Stimulated activated CD4-positive, alpha-beta T cell treated with anti-CD3 and anti-CD28 coated beads, Interleukin-1b, Interleukin-23, amount 100 ng/mL, for 4 hours (primary cell): ENCODE measurements around the gene HPCAL1.
A peak's percentile ranks its signal among the peaks of the same experiment; 100 is the strongest.

ENCODE experiments used
- DNase-seq, 2 donors: peaks; one replicate each; pipeline ENCODE4 v3.0.0-alpha.2; 2020; ENCODE audit warnings: low read depth in 2 of 2

The HPCAL1 gene

DNA sequence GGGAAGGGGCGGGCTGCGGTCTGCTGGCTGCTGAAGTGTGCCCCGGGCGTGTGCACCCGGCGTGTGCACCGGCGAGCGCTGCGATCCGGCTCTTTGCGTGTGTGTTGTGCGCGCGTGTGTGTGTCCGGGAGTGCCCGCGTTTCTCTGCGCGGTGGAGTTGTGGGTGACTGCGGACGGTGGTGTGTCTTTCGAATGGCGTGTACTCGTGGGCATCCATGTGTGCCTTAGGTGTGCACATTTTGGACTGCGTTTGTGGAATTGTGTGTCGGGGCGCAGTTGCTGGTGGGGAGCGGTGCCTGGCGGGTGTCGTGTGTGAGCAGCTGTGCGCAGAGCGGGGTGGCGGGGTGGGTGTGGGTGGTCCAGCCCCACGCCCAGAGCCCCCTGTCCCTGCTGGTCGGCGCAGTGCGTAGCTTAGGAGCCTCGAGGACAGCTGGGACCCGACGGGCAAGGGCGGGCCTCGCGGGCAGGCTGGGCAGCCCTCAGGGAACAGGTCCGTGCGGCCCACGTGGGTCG, 533 bp downstream of the HPCAL1 start:
- peak in 1 of 2 donors; percentile 19 for DNase-seq

DNA sequence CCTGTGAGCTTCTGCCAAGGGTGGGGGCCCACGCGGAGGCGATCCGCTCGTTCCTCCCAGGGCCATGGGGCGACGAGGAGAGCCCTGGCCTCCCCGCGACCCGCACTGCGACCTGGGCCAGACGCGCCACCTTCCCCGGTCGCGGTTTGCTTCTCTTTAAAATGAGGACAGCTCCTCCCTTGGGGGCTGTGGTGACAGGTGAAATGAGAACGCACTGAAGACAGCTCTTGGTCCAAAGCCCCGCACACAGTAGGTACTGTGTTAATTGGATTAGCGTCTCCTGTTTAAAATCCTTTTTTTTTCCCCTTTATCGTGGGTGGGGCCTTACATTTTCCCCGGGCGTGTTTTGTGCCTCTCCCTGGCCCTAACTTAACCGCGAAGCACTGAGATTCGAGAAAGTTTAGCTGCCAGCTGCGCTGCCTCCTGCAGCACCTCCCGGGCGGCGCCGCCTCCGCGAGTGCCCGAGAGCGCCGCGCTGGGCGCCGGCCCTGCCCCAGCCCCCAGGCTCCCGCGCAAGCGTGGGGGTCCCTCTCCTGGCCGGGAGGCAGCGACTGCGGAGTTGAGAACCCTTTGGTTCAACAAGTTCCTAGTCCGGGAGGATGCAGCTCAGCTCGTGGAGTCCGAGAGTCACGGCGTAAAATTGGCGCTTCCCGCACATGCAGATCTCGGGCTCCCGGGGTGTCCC, 1.1 kb downstream of the HPCAL1 start:
- DNase-seq: peak in 1 of 2 donors; percentile 44

DNA sequence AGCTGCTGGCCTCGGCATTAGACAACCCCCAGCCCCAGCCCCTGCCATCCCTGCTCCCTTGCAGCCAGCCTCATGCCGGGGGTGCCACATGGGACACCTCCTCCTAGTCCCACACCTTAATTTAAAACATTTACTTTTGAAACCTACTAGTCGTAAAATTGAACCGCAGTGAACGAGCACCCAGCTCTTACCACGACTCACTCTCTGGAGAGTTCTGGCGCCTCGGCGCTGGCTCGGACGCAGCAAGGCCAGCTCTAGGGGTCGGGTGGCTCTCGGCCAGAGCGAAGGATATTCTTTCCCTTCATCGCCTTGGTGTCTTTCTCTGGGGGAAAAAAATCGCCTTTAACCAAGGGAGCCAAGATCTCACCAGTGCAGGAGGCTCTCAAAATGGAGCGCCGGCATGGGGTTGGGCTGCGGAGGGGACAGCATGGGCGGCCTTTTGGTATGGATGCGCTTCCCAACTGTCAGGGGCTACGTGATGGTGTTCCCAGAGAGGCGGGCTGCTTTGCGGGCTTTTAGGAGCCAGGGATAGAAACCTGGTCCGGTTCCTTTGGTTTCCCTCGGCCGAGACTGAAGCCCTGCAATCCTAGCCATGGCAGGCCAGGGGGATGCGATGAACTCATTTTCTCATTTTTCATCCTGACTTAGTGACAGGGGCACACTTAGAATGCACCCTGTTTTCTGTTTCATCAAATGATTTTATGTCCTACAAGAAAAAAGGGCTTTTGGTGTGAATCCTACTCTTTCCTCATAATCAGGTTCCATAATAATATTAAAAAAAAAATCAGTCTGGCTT, 2.0 kb downstream of the HPCAL1 start:
- no peak for DNase-seq

DNA sequence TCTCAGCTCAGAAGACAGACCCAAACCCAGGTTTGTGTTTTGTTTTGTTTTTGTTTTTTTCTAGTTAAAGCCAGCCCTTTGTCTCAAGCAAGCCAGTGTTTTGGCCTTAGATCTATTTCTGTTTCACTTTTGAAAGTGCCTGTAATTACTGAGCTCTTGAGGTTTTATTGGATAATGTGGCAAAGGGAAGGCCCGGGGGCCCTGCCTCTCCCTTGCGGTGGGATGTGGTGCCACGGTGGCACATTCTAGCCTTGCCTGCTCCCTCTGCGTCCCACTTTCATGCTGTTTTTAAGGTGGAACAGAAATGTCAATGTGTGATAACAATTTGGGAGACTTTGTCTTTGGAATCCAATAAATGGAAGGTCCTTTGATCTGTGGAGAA, 2.5 kb downstream of the HPCAL1 start:
- no peak for DNase-seq

DNA sequence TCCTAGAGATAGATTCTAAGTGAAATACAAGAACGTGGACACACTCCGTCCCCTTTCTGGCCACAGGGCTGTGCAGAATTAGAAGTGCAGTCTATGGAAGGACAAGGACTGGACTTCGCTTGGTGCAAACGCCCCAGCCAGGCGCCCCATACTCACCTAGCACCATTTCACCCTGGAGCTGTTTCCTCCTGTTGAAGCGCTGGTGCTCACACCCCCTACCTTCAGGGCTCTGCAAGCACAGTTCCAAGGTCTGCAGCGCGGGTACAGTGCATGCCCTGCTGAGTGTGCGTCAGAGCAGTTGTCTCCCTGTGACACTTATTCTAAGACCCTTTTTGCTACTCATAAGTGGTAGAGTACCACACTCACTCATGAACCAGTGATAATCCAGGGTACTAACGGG, 3.0 kb downstream of the HPCAL1 start:
- DNase-seq: peak in 1 of 2 donors; percentile 22

DNA sequence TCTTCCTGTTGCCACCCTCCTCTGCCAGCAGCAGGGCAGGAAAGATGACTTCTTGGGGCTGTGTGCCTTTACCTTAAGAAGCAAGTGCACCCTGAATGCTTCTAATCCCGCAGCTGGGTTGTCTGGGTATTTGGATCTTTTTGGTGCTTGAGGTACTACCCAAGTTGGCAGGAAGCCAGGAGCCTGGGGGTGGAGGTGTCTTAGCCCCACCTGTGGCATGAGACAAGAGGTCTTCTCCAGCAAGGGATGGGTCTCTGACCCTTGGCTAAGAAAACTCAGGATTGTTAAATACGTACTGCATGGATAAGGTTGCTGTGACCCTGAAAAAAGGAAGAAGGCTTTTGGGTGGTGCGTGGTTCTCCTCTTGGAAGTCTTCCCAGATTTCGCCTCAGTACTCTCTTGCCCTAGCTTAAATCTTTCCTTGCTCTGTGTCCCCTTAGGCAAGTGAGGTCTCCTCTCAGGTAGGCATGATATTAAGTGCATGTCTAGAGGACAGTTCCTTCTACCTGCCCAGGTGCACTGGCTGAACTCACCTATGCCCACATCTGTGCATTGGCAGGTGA, 4.3 kb downstream of the HPCAL1 start:
- DNase-seq: no peak

DNA sequence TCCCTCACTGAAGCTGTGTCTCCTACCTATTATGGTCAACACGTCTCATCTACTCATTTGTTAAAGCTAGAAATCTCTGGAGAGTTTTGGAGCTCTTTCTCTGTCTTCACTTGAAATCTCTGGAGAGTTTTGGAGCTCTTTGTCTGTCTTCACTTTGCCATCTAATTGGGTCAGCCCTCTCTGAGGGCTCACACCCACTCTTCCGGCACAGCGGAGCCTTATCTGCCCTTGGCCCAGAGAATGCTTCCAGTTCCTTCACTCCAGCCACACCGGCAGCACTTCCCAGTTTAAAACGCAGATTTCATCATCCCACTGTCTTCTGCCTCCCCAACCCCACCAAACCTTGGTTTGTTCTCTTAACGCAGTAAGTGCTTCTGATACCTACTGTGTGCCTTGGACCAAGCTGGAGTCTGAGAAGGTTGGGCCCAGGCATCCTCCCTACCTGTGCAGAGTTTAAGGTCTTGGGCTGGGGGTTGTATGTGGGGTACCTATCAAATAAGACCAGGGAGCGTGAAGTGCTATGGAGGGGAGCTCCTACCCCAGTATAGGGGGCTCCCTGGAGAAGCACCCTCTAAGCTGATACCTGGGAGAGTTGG, 5.0 kb downstream of the HPCAL1 start:
- no peak for DNase-seq

DNA sequence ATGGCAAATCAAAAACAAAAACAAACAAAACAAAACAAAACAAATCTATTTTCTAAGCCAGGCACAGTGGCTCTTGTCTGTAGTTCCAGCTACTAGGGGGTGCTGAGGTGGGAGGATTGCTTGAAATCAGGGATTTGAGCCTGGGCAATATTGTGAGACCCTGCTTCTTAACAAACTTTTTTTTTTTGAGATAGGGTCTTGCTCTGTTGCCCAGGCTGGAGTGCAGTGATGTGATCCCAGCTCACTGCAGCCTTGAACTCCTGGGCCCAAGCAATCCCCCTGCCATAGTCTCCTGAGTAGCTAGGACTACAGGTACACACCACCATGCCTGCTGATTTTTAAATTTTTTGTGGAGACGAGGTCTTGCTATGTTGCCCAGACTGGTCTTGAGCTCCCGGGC, 6.2 kb downstream of the HPCAL1 start:
- DNase-seq: no peak

DNA sequence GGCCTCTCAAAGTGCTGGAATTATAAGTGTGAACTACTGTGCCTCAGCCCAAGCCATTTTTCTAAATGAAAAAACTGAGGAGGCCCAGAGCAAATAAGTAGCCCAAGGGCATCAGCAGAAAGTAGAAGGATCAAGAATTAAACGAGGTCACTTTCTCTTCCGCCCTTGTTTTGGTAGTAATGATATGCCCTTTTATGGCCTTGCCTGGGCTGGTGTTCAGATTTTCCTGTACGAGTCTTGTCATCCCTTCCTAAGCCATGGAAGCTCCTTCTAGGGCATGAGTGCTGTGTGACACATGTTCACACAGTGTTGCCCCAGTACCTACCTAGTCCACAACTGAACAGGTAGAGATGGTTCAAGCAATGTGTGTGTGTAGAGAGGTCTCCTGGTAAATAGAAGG, 6.6 kb downstream of the HPCAL1 start:
- DNase-seq: no peak

DNA sequence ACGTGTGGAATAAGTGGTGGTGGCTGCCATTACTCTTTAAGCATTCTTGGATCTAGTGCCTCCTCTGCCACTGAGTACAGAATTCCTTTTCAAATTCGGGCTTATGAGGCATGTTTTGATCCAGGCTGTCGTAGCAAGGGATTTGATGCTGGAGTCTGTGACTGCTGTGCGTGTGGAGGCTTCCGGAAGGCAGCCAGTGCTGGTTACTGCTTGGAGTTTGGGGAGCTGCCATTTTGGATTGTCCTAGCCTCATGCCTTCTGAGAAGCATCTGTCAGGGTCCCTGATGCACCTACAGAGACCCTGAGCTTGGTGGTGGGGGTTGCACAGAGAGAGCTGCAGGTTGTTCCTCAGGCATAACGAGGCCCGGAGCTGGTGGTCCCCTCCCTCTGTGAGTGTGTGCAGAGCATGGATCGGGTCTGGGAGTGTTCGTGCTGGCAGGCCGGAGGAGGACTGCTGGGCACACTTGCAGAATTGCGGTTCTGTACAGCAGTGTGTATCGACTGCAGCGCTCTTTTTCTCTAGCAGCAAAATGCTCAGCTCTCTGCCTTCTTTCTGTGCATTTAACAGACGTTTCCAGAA, 7.7 kb downstream of the HPCAL1 start:
- no peak for DNase-seq

DNA sequence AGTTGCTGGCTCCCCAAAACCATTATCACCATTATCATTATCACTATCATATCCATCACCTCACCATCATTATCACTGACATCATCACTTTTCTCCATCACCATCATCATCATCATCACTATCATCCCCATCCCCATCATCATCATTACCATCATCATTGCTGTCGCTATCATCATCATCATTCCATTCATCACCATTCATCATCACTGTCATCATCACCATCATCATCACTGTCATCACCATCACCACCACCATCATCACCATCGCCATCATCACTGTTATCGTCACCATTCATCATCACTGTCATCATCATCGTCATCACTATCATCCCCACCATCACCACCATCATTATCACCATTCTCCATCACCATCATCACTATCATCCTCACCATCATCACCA, 9.0 kb downstream of the HPCAL1 start:
- DNase-seq: no peak

DNA sequence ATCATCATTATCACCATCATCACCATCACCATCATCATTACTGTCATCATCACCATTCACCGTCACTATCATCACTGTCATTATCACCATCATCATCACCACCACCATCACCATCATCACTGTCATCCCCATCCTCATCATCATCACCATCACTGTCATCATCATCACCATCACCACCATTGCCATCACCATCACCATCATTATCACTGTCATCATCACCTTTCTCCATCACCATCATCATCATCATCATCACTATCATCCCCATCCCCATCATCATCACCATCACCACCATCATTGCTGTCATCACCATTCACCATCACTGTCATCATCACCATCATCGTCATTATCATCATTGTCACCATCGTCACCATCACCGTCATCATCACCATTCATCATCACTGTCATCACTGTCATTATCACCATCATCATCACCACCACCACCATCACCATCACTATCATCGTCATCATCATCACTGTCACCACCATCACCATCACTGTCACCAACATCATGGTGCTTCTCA, 9.8 kb downstream of the HPCAL1 start:
- no peak for DNase-seq

DNA sequence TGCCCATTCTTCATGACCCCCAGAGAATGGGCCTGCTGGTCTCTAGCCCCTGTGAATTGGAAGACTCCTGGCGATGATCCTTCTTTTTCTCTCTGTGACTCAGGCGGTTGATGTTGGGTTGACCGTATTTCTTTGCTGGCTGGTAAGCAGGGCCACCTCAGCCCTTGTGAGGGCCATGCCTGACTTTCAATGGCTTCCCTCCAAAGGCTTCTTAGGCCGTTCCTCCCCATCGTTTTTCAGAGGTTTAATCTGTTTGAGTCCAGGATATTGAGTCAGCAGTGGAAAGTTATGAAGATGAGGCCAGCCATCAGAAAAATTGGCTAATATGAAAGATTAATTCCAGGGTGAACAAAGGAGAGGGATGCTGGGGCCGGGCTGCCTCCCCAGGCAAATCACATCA, 13.6 kb downstream of the HPCAL1 start:
- no peak for DNase-seq

DNA sequence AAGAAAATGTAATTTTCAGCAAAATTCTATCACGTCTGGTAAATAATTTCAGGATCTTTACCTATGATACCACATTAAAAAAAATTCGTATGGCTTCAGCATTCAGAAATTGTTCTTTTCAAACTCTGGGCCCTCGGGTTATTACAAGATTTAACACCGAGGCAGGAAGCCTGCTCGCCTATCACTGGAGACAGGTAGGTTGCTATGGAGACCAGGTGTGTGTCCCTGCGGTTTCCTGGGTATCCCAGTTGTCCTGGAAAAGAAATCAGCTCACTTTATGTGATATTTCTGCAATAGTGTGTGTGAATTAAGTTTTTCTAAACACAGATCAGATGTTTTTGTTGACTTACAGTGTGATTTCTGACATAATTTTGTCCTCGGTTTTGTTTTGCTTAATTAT, 14.2 kb downstream of the HPCAL1 start:
- DNase-seq: no peak

DNA sequence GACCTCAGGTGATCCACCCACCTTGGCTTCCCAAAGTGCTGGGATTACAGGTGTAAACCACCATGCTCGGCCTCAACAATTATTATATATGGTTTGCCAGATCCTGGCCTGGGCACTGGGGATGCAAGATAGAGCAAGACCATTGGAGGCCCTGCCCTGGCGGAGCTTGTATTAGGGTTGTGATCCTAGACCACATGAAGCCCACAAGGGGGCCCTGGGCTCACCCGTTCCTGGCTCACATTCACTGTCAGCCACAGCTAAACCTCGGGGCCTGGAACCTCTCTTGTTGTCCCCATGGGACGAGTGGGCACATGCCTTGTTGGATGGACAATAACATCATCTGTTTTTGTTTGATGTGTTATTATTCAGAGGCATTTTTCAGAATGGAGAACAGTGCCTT, 14.9 kb downstream of the HPCAL1 start:
- DNase-seq: no peak

DNA sequence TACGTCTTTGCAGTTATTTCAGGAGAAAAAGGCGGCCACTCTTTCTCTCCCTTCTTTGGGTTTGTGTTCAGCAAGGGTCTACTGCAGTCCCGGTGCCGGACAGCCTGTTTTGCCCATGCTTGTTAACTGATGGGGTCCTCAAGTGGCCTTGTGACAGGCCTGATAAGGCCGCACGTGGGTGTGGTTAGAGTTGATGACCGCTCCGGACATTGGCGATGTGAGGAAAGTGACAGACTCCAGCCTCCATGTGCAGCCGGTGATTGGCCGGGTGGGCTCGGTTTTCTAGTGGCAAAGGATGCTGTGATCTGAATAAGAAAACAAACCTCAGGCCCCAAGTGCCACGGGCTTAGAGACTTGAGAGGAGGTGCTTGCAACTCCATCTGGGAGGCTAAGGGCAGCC, 15.6 kb downstream of the HPCAL1 start:
- DNase-seq: no peak

DNA sequence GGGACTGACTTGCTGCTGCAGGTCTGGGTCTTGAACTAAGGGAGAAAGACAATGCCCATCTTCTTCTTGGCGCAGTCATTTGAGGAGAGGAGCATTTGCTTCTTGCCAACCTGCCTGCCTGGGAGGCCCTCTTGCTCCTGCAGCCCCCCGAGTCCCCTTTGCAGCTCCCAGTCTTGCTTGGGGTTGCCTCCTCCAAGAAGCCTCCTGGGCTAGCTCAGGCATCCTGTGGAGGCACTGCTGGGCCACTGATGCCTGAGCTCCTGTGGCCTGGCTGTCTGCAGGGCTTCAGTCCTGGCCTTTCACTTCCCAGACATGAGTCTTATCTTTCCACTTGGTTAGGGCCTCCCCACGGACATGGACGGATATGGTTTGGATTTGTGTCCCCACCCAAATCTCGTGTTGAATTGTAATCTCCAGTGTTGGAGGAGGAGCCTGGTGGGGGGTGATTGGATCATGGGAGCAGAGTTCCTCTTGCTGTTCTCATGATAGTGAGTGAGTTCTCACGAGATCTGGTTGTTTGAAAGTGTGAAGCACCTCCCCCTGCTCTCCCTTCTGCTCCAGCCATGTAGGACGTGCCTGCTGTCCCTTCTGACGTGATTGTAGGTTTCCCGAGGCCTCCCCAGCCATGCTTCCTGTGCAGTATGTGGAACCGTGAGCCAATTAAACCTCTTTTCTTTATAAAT, 17.3 kb downstream of the HPCAL1 start:
- DNase-seq: no peak

DNA sequence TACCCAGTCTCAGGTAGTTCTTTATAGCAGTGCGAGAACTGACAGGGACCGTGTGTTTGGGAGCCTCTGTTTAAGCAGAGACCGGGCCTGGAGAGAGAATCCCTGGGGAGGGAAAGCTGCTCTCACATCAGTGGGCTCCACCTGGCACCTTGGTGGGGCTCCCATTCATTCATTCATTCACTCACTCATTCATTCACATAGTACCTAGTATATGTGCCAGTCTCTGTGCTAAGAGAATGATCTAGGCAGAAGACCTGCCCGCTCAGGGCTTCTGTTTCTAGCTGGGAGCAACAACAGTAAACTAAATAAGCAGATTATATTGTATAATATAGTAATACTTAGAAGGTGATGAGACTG, 17.8 kb downstream of the HPCAL1 start:
- DNase-seq: no peak

DNA sequence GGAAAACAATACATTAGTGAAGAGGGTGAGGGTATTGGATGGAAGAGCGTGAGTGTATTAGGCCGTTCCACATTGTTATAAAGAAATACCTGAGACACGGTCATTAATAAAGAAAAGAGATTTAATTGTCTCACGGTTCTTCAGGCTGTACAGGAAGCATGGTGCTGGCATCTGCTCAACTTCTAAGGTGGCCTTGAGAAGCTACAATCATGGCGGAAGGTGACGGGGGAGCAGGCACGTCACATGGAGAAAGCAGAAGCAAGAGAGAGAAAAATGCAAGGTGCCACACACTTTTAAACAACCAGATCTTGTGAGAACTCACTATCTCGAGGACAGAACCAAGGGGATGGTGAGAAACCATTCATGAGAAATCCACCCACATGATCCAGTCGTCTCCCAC, 18.2 kb downstream of the HPCAL1 start:
- DNase-seq: no peak

DNA sequence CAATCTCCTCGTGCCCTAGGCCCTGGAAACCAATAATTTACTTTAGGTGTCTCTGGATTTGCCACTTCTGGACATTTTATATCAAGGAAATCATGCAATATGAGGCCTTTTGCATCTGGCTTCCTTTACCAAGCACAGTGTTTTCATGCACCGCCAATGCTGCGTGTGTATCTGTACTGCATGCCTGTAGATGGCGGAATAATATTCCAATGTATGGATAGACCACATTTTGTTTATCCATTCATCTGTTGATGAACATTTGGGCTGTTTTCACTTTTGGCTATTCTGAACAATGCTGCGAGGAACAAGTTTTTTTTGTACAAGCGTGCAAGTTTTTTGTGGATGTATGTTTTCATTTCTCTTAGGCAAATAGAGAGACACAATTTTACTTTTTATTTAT, 18.9 kb downstream of the HPCAL1 start:
- no peak for DNase-seq

DNA sequence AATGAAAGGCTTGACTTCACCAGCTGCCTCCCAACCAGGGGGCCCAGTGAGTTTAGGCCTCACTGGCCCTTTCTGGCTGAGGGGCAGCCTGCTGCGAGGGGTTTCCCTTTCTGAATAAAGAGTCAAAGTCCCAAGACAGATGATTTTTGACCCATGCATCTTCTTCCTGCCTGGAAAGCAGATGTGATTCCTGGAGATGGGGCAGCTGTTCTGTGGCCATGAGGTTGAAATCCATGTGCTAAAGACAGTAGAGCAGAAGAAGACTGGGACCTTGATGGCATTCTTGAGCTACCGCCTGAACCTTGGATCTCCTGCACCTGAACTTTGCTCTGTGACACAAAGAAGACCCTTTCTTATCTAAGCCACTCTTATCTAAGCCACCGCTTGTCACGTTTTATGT, 19.8 kb downstream of the HPCAL1 start:
- no peak for DNase-seq

DNA sequence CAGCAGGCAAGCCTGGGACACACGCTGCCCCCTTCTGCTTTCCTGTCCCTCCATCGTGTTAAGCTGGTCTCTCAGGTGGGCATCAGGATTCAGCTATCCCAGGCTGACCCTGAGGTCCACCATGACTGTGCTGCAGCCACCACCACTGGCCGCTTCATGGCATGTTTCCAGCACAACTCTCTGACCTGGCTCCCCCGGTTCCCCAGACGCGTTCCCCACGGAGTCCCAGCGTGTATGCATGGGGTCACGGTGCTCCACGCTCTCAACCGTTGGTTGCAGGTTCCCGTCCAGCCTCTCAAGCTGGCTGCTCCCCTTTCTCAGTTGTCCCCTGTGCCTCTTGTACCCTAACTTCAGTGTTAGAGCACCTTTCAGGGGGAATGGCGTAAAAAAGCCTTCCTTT, 20.3 kb downstream of the HPCAL1 start:
- no peak for DNase-seq
